ENCODE results near the gene ALDH16A1. TPM values are rescaled to one million over a fixed set of nuclear protein-coding genes. Genes with fewer than 3 reads are reported as not detected.
"Not testable (repeated sequence)": the region's sequence is repeated elsewhere in the genome, so short reads cannot be mapped to it uniquely, and the experiment has no call there.

ALDH16A1 gene
- total and polyA plus RNA-seq, 2 of the 8 experiments (the other 6 are each of a cell fraction or from before 2014, with no cell fraction given): 30.5 to 34.3 TPM

DNA sequence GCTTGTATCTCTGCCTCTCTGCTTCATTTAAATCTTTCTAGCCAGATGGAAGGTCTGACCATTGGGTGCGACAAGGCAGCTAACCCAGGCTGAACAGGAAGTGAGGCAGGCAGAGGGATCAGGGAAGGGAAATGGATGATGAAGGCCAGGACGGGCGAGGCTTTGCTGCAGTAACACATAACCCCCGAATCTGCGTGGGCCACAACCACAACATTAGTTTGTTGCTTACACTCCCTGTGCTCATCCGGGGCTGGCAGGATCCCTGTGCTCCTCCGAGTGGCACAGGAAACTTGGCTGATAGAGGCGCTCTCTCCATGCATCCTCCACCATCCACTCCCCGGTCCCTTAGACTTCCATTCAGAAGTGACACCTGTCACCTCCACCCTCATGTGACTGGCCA is 19.9 kb downstream of the ALDH16A1 start (continued):
- TF ChIP-seq JUN (IDR thresholded peaks at IDR 0.05; ENCODE audit: low read depth, low read length) (no peak), CBX5 (IDR thresholded peaks at IDR 0.05; ENCODE audit: low read depth, low read length) (no peak)

- H4K8ac ChIP-seq (ENCODE audit: extremely low read depth, insufficient read depth, low read length); H3K4me3 ChIP-seq (ENCODE audit: extremely low read depth in 1 of 4, insufficient read depth in 2 of 4, low read depth in 3 of 4, low read length in 4 of 4); H3K27me3 ChIP-seq (replicated peaks in 1 of 4; ENCODE audit: control insufficient read depth in 3 of 4, extremely low read depth in 1 of 4, insufficient read depth in 3 of 4, low read length in 3 of 4); DNase-seq (ENCODE audit: low read depth in 1 of 2, low spot score in 2 of 2); H3K79me1 ChIP-seq (ENCODE audit: low read depth, low read length); H2BK20ac ChIP-seq (ENCODE audit: low read length); H3K36me3 ChIP-seq (ENCODE audit: control insufficient read depth in 2 of 4, insufficient read depth in 4 of 4, low read length in 3 of 4); H3K9ac ChIP-seq (replicated peaks in 1 of 4; ENCODE audit: extremely low read depth in 1 of 4, low read depth in 3 of 4, low read length in 3 of 4); H3K4me1 ChIP-seq (replicated peaks in 1 of 4; ENCODE audit: control insufficient read depth in 3 of 4, insufficient read depth in 4 of 4, low read length in 3 of 4); FAIRE-seq; H3K9me3 ChIP-seq (ENCODE audit: insufficient read depth in 2 of 2, low read depth in 1 of 2, low read length in 1 of 2); H3K56ac ChIP-seq (replicated peaks; ENCODE audit: insufficient read length, low read depth, low read length); H4K5ac ChIP-seq (ENCODE audit: insufficient read length, low read depth, low read length); H3K23me2 ChIP-seq (ENCODE audit: low read depth, low read length); H4K91ac ChIP-seq (replicated peaks; ENCODE audit: insufficient read length, low read length); H4K20me1 ChIP-seq (replicated peaks in 1 of 2; ENCODE audit: control insufficient read depth in 1 of 2, insufficient read depth in 2 of 2, low read length in 2 of 2); H3K4ac ChIP-seq (replicated peaks; ENCODE audit: insufficient read length, low read depth, low read length); H3K14ac ChIP-seq (ENCODE audit: insufficient read length); H2BK15ac ChIP-seq (ENCODE audit: low read length); H2AK5ac ChIP-seq (ENCODE audit: low read depth, low read length); H3K18ac ChIP-seq (ENCODE audit: extremely low read depth, low read length); H3K23ac ChIP-seq (ENCODE audit: insufficient read length); H3K27ac ChIP-seq (ENCODE audit: low read depth, low read length); H2BK12ac ChIP-seq (ENCODE audit: low read depth, low read length); H2AFZ ChIP-seq (ENCODE audit: low read length); H3K79me2 ChIP-seq (ENCODE audit: control insufficient read depth in 1 of 2, insufficient read depth in 2 of 2, low read length in 2 of 2); H2BK5ac ChIP-seq (ENCODE audit: low read depth, low read length); H2BK120ac ChIP-seq (replicated peaks; ENCODE audit: low read depth, low read length): not testable (repeated sequence)
- 91% methylated on average over 7 of the region's 9 CpGs; no CpG with 5 or more reads in 1 of the 2 experiments for WGBS, 2 experiments (ENCODE audit: extremely low coverage in 1 of 2, insufficient coverage in 1 of 2, insufficient read length in 1 of 2, insufficient replicate concordance in 2 of 2, low coverage in 1 of 2, low lambda C conversion rate in 2 of 2, missing lambda C conversion rate in 1 of 2)
- ChIA-PET POLR2A (ENCODE audit: partially characterized antibody) (interaction anchor here (0.6 to 6.8 kb wide), 9 partner anchors 11 to 919 kb away, joined by 3 to 50 read pairs (median 5); partner anchors contain the start of genes ALDH16A1, PIH1D1 and RPS11), CTCF (ENCODE audit: partially characterized antibody) (interaction anchor here (0.7 to 3.5 kb wide), 15 partner anchors 8 to 220 kb away, joined by 3 to 28 read pairs (median 5); partner anchors contain the start of gene ALDH16A1)
- H3K4me2 ChIP-seq (ENCODE audit: insufficient read depth in 1 of 2, low read depth in 2 of 2, low read length in 2 of 2): peak overlapping the region in 1 of 2 experiments; percentile 48; a peak in 2 of 4 replicates
Observed at GRCh38 chr19:49473501-49473867, 20.5 kb downstream of the ALDH16A1 start.

Measured in H1 (cell line).